ENCODE results near the gene TEX35. TPM values are rescaled to one million over a fixed set of nuclear protein-coding genes. Genes with fewer than 3 reads are reported as not detected.

TEX35 gene
- total RNA-seq, 1 donor from 2014 or later: not detected

DNA sequence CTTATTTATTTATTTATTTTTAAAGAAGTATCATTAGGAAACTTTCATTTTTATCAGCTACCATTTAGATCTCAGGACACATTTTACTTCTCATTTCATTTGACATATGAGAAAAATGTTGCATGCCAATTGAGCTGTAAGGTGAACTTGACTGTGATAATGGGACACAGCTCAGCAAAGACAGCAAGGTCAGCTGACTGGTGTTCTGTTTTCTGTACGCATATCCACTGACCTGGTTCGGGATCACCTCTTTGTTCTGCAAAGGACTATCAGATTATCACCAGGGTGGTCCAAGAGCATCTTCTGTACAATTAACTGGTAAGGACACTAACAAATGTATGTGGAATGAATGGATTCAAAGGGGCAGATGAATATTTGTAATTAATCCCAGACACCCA is 51.9 kb downstream of the TEX35 start:
- no peak overlapping the region for H3K27ac ChIP-seq (ENCODE audit: low read depth, low read length)

DNA sequence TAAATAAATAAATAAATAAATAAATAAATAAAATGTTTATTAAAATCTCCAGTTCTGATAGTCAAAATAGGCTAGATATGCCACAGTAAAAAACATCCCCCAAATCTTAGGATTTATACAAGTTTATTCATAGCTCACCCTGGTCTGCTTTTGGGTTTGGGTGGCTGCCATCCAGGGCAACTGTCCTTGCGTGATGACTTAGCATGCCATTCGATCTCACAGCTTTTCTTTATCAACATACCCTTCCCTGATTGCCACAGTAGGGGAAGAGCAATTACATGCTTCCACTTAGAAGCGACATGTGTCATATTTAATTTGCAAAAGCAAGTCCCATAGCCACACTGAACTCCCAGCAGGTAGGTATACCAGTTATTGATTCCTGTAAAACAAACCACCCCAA is 52.7 kb downstream of the TEX35 start:
- Histone ChIP-seq H3K4me3 (ENCODE audit: low read length in 3 of 3) (no peak overlapping the region), H3K9me3 (ENCODE audit: control insufficient read depth in 3 of 3, low read length in 3 of 3) (peaks cover 0 to 5% (median 0%) of the 10 kb centered on the region in 3 donors), H3K4me1 (ENCODE audit: control insufficient read depth in 3 of 3, insufficient read depth in 3 of 3, low read length in 3 of 3) (peaks cover 3 to 9% (median 9%) of the 10 kb centered on the region in 3 donors), H3K27ac (ENCODE audit: low read depth, low read length) (no peak overlapping the region), H3K36me3 (ENCODE audit: control insufficient read depth in 3 of 3, insufficient read depth in 3 of 3, low read length in 3 of 3) (no peaks in the 10 kb centered on the region), H3K27me3 (ENCODE audit: control insufficient read depth in 3 of 3, insufficient read depth in 3 of 3, low read length in 3 of 3) (no peaks in the 10 kb centered on the region), H3K9ac (ENCODE audit: low read depth in 1 of 3, low read length in 3 of 3) (no peak overlapping the region)

More for the DNA sequence above, 51.9 kb downstream of the TEX35 start:
- Histone ChIP-seq H3K36me3 (ENCODE audit: control insufficient read depth in 3 of 3, insufficient read depth in 3 of 3, low read length in 3 of 3) (no peaks in the 10 kb centered on the region), H3K9ac (ENCODE audit: low read depth in 1 of 3, low read length in 3 of 3) (no peak overlapping the region), H3K9me3 (ENCODE audit: control insufficient read depth in 3 of 3, low read length in 3 of 3) (peaks cover 0 to 5% (median 0%) of the 10 kb centered on the region in 3 donors), H3K4me3 (ENCODE audit: low read length in 3 of 3) (no peak overlapping the region), H3K27me3 (ENCODE audit: control insufficient read depth in 3 of 3, insufficient read depth in 3 of 3, low read length in 3 of 3) (no peaks in the 10 kb centered on the region), H3K4me1 (ENCODE audit: control insufficient read depth in 3 of 3, insufficient read depth in 3 of 3, low read length in 3 of 3) (peaks cover 3 to 9% (median 9%) of the 10 kb centered on the region in 3 donors)

DNA sequence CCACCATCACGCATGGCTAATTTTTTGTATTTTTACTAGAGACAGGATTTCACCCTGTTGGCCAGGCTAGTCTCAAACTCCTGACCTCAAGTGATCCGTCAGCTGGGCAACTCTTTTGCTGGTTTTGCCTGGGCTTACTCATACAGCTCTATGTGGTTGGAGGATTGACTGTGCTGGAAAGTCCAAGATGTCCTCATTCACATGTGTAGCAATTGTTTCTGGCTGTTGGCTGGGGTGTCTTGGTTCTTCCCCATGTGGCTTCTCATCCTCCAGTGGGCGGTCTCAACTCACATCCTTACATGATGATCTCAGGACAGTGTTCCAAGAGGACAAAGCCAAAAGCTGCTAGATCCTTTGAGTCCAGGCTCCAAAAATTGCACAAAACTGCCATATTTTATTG is 53.3 kb downstream of the TEX35 start:
- no peak overlapping the region for H3K4me3 ChIP-seq (ENCODE audit: low read length in 3 of 3)
- no peak overlapping the region for H3K9ac ChIP-seq (ENCODE audit: low read depth in 1 of 3, low read length in 3 of 3)
- no peak overlapping the region for H3K27ac ChIP-seq (ENCODE audit: low read depth, low read length)
- H3K36me3 ChIP-seq (ENCODE audit: control insufficient read depth in 3 of 3, insufficient read depth in 3 of 3, low read length in 3 of 3): no peaks in the 10 kb centered on the region
- peaks cover 3 to 9% (median 9%) of the 10 kb centered on the region in 3 donors for H3K4me1 ChIP-seq (ENCODE audit: control insufficient read depth in 3 of 3, insufficient read depth in 3 of 3, low read length in 3 of 3)
- H3K9me3 ChIP-seq (ENCODE audit: control insufficient read depth in 3 of 3, low read length in 3 of 3): peaks cover 0 to 5% (median 0%) of the 10 kb centered on the region in 3 donors
- H3K27me3 ChIP-seq (ENCODE audit: control insufficient read depth in 3 of 3, insufficient read depth in 3 of 3, low read length in 3 of 3): no peaks in the 10 kb centered on the region

DNA sequence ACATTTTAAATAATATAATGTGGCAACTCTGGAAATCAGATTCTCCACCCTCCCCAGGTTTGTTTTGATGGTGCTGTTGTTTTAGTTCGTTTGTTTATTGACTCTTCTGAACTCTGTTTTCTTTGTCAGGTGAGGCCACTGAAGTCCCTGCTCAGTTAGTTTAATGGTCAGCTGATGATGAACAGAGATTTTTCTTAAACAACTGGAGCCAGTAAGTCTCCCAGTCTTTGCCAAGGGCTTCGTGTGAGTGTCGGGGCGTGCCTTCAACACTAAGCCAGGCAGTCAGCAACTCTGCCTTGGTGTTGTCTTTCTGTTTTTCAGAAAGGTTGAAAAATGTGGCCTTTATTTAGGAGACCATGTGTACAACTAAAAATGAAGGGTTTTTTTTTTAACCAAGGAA is 58.9 kb downstream of the TEX35 start:
- no peaks in the 10 kb centered on the region for H3K36me3 ChIP-seq (ENCODE audit: control insufficient read depth in 3 of 3, insufficient read depth in 3 of 3, low read length in 3 of 3)
- no peak overlapping the region for H3K4me3 ChIP-seq (ENCODE audit: low read length in 3 of 3)
- H3K9me3 ChIP-seq (ENCODE audit: control insufficient read depth in 3 of 3, low read length in 3 of 3): peaks cover 0 to 5% (median 0%) of the 10 kb centered on the region in 3 donors

More for the DNA sequence above, 58.9 kb downstream of the TEX35 start:
- Histone ChIP-seq H3K4me1 (ENCODE audit: control insufficient read depth in 3 of 3, insufficient read depth in 3 of 3, low read length in 3 of 3) (peaks cover 2 to 9% (median 5%) of the 10 kb centered on the region in 3 donors), H3K27me3 (ENCODE audit: control insufficient read depth in 3 of 3, insufficient read depth in 3 of 3, low read length in 3 of 3) (no peaks in the 10 kb centered on the region), H3K9ac (ENCODE audit: low read depth in 1 of 3, low read length in 3 of 3) (no peak overlapping the region), H3K27ac (ENCODE audit: low read depth, low read length) (no peak overlapping the region)

Small RNA genes lying within 50 kb of the gene (small RNA-seq; reads per million reads assigned to genes)
- gene RF00017: not detected
- not detected for gene RNA5SP69

Other genes with a start within 250 kb of the TEX35 start
- not detected for gene CLEC20A, start 16.1 kb upstream of the TEX35 start, total RNA-seq
- 35.5 TPM for gene RALGPS2, start 212.1 kb downstream of the TEX35 start, total RNA-seq